Body of pancreas (tissue), 4 donors: ENCODE data around the gene SPATA1. TPM values are rescaled to one million over a fixed set of nuclear protein-coding genes. Genes with fewer than 3 reads are reported as not detected.
"Not testable (repeated sequence)": the region's sequence is repeated elsewhere in the genome, so short reads cannot be mapped to it uniquely, and the experiment has no call there.

ENCODE experiments used
- ATAC-seq: fragments of 150-250 bp; one replicate; pipeline ENCODE4 v1.9.1; 2016
- DNase-seq, 4 donors: peaks; one replicate each; pipeline ENCODE4 v3.0.0-alpha.2; 2019
- H3K27ac ChIP-seq, 4 donors: fragments of 200-600 bp; sonication (generic); 1 replicate in 3 of 4; 2 replicates in 1 of 4; pipeline versions ENCODE4 v1.5.1 to v1.6.1; 2016 to 2019; ENCODE audit warnings: mild to moderate bottlenecking in 1 of 4, mixed read lengths in 1 of 4, moderate library complexity in 1 of 4
- H3K27me3 ChIP-seq, 2 donors: fragments of 200-600 bp; sonication (generic); one replicate each; pipeline ENCODE4 v1.6.0; 2016; ENCODE audit warnings: mild to moderate bottlenecking in 1 of 2
- H3K36me3 ChIP-seq, 2 donors: fragments of 200-600 bp; sonication (generic); replicated peaks in 1 of 2; 2 replicates each; pipeline ENCODE4 v1.5.1; 2016; ENCODE audit warnings: low read depth in 2 of 2; ENCODE audit not compliant: insufficient read depth in 1 of 2
- H3K4me1 ChIP-seq: fragments of 200-600 bp; sonication (generic); one replicate; pipeline ENCODE4 v1.6.0; 2016
- H3K4me3 ChIP-seq, 2 donors: fragments of 200-600 bp; sonication (generic); 1 replicate in 1 of 2; 2 replicates in 1 of 2; pipeline ENCODE4 v1.5.1; 2016 to 2019
- H3K9me3 ChIP-seq, 3 donors: fragments of 200-600 bp; sonication (generic); 1 replicate in 2 of 3; 2 replicates in 1 of 3; pipeline ENCODE4 v1.5.1; 2016
- POLR2A ChIP-seq, 3 donors: fragments of 450-650 bp; IDR thresholded peaks; one replicate each; pipeline ENCODE4 v1.6.1; 2016; ENCODE audit warnings: antibody characterized with exemption in 3 of 3, mild to moderate bottlenecking in 2 of 3
- WGBS, 2 donors: methylation state at CpG; one replicate each; pipeline ENCODE4 v1.1.5; 2017; 5-methylcytosine and 5-hydroxymethylcytosine counted together
- intact Hi-C: fragments of 100-400 bp; cut with DNase I; formaldehyde crosslinking; loops from one replicate; pipeline ENCODE4 v1.15.1; 2023
- total RNA-seq, 2 donors: library from RNA; depleted of rRNA; stranded (reverse); fragments of >200 nt; gene quantifications; one replicate each; pipeline ENCODE4 v1.1.0, GENCODE V29; 2016
- TF ChIP-seq, protein P1 (sequence below), 7 experiments: fragments of 450-650 bp in 4 of 7; fragments of 200-600 bp in 3 of 7; sonication (generic) in 3 of 7; IDR thresholded peaks; one replicate each; pipeline ENCODE4 v1.5.1; 2016 to 2019; ENCODE audit warnings: antibody characterized with exemption in 7 of 7

Gene SPATA1
- total RNA-seq, 2 donors from 2014 or later: under 0.01 TPM; not detected in 1

DNA sequence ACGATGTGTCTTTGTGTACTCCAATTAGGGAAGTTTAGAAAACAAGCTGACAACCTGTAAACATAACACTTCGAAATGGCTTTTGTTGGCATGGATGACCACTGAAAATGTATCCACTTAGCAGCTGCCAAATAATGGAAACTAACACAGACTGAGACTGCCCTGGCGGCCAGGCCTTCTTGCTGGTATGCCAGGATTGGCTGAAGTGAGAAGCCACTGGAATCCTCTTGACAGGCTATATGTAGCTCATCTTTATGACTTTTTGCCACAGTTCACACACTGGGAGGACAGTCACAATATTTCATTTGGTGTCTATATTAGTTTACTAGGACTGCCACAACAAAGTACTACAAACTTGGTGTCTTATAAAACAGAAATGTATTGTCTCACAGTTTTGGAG is 80.9 kb downstream of the SPATA1 start:
- no peak for DNase-seq
- Histone ChIP-seq H3K9me3 (no peaks in the 10 kb centered on the region), H3K4me1 (no peaks in the 10 kb centered on the region), H3K4me3 (no peak overlapping the region), H3K27me3 (no peaks in the 10 kb centered on the region), H3K27ac (no peak overlapping the region), H3K36me3 (no peaks in the 10 kb centered on the region)
- TF ChIP-seq, protein P1, sequence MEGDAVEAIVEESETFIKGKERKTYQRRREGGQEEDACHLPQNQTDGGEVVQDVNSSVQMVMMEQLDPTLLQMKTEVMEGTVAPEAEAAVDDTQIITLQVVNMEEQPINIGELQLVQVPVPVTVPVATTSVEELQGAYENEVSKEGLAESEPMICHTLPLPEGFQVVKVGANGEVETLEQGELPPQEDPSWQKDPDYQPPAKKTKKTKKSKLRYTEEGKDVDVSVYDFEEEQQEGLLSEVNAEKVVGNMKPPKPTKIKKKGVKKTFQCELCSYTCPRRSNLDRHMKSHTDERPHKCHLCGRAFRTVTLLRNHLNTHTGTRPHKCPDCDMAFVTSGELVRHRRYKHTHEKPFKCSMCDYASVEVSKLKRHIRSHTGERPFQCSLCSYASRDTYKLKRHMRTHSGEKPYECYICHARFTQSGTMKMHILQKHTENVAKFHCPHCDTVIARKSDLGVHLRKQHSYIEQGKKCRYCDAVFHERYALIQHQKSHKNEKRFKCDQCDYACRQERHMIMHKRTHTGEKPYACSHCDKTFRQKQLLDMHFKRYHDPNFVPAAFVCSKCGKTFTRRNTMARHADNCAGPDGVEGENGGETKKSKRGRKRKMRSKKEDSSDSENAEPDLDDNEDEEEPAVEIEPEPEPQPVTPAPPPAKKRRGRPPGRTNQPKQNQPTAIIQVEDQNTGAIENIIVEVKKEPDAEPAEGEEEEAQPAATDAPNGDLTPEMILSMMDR (IDR thresholded peaks at IDR 0.05): no peak
- no peak for TF ChIP-seq POLR2A (IDR thresholded peaks at IDR 0.05)
- 73 to 84% methylated on average over 3 of the region's 3 CpGs for WGBS, 2 donors
- intact Hi-C loops: no loop called here
- ATAC-seq: no peak

DNA sequence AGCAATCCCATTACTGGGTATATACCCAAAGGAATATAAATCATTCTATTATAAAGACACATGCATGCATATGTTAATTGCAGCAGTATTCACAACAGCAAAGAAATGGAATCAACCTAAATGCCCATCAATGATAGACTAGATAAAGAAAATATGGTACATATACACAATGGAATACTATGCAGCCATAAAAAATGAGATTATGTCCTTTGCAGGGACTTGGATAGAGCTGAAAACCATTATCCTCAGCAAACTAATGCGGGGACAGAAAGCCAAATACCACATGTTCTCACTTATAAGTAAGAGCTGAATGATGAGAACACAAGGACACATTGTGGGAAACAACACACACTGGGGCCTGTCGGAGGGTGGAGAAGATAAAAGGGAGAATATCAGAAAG is 88.8 kb downstream of the SPATA1 start:
- H3K36me3 ChIP-seq, H3K4me3 ChIP-seq, H3K9me3 ChIP-seq, H3K4me1 ChIP-seq, H3K27me3 ChIP-seq, DNase-seq, H3K27ac ChIP-seq, intact Hi-C loops, ATAC-seq: not testable (repeated sequence)
- WGBS, 2 donors: 70 to 84% methylated on average over 2 of the region's 2 CpGs

DNA sequence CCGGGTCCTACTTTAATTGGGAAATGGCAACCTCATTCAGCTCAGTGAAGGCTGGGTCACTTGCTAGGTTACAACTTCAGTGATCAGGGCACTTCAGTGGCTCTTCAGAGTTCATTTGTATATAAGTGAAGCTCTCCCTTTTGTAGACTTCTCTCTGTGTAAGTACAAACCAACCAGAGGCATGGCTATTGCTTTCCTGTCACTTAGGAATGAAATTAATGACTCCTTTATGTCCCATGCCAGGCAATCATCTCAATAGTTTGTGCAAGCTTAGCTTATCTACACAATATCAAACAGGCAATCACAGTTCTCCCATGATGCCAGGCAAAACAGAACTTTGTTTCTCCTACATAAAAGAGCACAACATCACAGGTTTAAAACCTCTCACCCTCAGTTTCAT is 90.8 kb downstream of the SPATA1 start:
- WGBS, 2 donors: 90 to 100% methylated on average over 1 of the region's 1 CpG
- Histone ChIP-seq H3K27ac (no peak overlapping the region), H3K36me3 (no peaks in the 10 kb centered on the region), H3K9me3 (no peaks in the 10 kb centered on the region), H3K4me1 (no peaks in the 10 kb centered on the region), H3K27me3 (no peaks in the 10 kb centered on the region), H3K4me3 (no peak overlapping the region)
- TF ChIP-seq, protein P1 (IDR thresholded peaks at IDR 0.05): no peak
- TF ChIP-seq POLR2A (IDR thresholded peaks at IDR 0.05): no peak
- intact Hi-C loops: no loop called here
- ATAC-seq (no peak), DNase-seq (no peak)

DNA sequence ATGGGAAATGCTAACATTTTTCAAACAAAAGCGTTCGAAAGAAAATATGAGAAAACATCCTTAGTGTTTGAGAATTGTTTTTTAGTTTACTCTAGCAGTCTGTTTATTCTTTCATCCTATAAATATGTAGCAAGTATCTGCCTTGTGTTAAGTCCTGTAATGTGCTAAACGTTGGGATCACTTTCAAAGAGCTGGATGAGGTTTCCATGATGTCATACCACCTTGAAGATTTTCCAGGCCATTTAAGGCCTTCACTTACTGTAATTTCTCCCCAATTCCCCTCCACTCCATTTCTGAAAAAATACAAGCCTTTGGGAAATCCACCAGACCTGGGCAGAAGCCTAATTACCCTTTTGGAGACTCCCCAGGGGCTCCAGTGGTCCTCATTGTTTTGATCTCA is 92.2 kb downstream of the SPATA1 start:
- no peaks in the 10 kb centered on the region for H3K9me3 ChIP-seq
- intact Hi-C loops: no loop called here
- H3K4me3 ChIP-seq: no peak overlapping the region
- ATAC-seq: no peak
- no peak for TF ChIP-seq POLR2A (IDR thresholded peaks at IDR 0.05)
- TF ChIP-seq, protein P1 (IDR thresholded peaks at IDR 0.05): no peak
- no peaks in the 10 kb centered on the region for H3K4me1 ChIP-seq
- H3K27me3 ChIP-seq: no peaks in the 10 kb centered on the region
- no peaks in the 10 kb centered on the region for H3K36me3 ChIP-seq
- no peak overlapping the region for H3K27ac ChIP-seq
- WGBS, 2 donors: 69 to 75% methylated on average over 3 of the region's 3 CpGs
- no peak for DNase-seq

DNA sequence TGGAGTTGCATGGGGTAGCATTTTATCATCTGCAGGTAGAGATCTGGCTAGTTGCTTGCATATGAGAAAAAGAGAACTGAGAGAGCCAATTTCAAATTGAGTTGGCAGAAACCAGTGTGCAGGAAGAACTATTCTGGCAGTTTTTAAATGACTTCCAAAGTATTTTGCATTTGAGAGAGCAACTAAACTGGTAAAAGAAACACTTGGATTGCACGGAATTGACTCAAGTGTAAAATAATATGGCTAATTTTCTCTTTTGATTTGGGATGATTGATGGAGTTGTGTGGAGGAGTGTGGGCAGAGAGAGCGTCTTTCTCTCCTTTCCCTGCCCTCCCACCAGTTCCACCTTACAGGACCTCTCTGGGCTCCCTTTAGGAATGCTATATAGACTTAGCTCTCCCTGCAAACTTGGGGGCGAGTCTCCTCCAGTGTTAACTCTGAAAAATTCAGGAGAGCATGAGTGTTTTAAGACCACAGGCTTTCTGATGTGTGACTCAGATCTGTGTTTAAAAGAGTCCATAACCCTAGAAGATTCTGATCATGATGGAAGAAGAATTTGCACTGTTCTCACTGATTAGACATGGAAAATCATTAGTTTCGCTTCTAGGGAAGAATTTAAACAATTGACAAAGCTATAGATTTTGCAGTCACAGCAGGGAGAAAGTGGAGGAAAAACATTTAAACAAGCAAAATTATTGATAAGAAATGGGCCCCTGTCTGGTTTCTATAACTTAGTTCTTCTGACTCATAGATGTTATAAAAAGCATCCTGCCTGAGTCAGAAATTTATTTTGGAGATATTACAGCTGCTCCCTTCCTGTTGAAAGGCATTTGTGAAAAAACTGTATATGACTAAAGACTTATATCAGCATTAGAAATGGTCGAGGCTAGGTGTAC is 92.9 kb downstream of the SPATA1 start:
- ATAC-seq: no peak
- H3K27me3 ChIP-seq: no peaks in the 10 kb centered on the region
- H3K9me3 ChIP-seq: no peaks in the 10 kb centered on the region
- H3K4me3 ChIP-seq: no peak overlapping the region
- no peak for TF ChIP-seq POLR2A (IDR thresholded peaks at IDR 0.05)
- TF ChIP-seq, protein P1 (IDR thresholded peaks at IDR 0.05): no peak
- DNase-seq: no peak
- intact Hi-C loops: no loop called here
- no peaks in the 10 kb centered on the region for H3K36me3 ChIP-seq
- WGBS, 2 donors: 49 to 54% methylated on average over 5 of the region's 5 CpGs
- no peak overlapping the region for H3K27ac ChIP-seq
- H3K4me1 ChIP-seq: no peaks in the 10 kb centered on the region
